Activated CD8-positive, alpha-beta T cell treated with anti-CD3 and anti-CD28 coated beads for 36 hours (primary cell): ENCODE measurements around the gene DOCK3. TPM values are rescaled to one million over a fixed set of nuclear protein-coding genes. Genes with fewer than 3 reads are reported as not detected.
"Not testable (repeated sequence)": the region's sequence is repeated elsewhere in the genome, so short reads cannot be mapped to it uniquely, and the experiment has no call there.

ENCODE experiments used
- ATAC-seq: fragments of 200-7000 bp; cut with Tn5 transposase; one replicate; pipeline ENCODE4 v1.10.0; 2021; ENCODE audit warnings: mild to moderate bottlenecking, moderate library complexity
- CTCF ChIA-PET: fragments of 350-600 bp; sonication (Branson Sonifier 250); formaldehyde crosslinking; loops from one replicate; lab custom pipeline; 2021; ENCODE audit warnings: antibody characterized with exemption; lab: Charles Lee
- POLR2A ChIA-PET: fragments of 350-600 bp; sonication (Branson Sonifier 250); formaldehyde crosslinking; loops from one replicate; lab custom pipeline; 2021; ENCODE audit warnings: antibody characterized with exemption; lab: Charles Lee
- DNase-seq: peaks from one replicate; pipeline ENCODE4 v3.0.0-alpha.2; 2020
- H3K27ac Mint-ChIP-seq: one replicate; pipeline ENCODE4 v1.8.0; 2021; ENCODE audit warnings: mild to moderate bottlenecking, mixed read lengths
- H3K27me3 Mint-ChIP-seq: one replicate; pipeline ENCODE4 v1.8.0; 2021; ENCODE audit warnings: mixed read lengths
- H3K36me3 Mint-ChIP-seq: one replicate; pipeline ENCODE4 v1.8.0; 2021; ENCODE audit warnings: low read depth, mixed read lengths
- H3K4me1 Mint-ChIP-seq: one replicate; pipeline ENCODE4 v1.8.0; 2021; ENCODE audit warnings: low read depth, mixed read lengths
- H3K4me3 Mint-ChIP-seq: one replicate; pipeline ENCODE4 v1.8.0; 2021; ENCODE audit warnings: mild to moderate bottlenecking, moderate library complexity, mixed read lengths
- H3K9me3 Mint-ChIP-seq: one replicate; pipeline ENCODE4 v1.8.0; 2021; ENCODE audit warnings: mixed read lengths
- CTCF ChIP-seq: fragments of 200-600 bp; IDR thresholded peaks from one replicate; pipeline ENCODE4 v1.8.0; 2022; ENCODE audit warnings: antibody characterized with exemption, mild to moderate bottlenecking
- intact Hi-C: fragments of 100-400 bp; cut with micrococcal nuclease; formaldehyde crosslinking; loops from one replicate; pipeline ENCODE4 v1.10.0; 2022
- total RNA-seq, 2 experiments: library from RNA; stranded (reverse); gene quantifications; one replicate each; pipeline ENCODE4 v1.2.3, GENCODE V29; 2021

Gene DOCK3
- total RNA-seq, 2 experiments from 2014 or later: 3.6 to 4.2 TPM

- Mint-ChIP-seq H3K36me3 (no peaks in the 10 kb centered on the region), H3K27me3 (no peaks in the 10 kb centered on the region), H3K4me1 (peaks cover 9% of the 10 kb centered on the region), H3K9me3 (no peaks in the 10 kb centered on the region), H3K27ac (no peak overlapping the region), H3K4me3 (no peak overlapping the region)
- intact Hi-C loops: no loop called here
- ChIA-PET POLR2A (no interaction called here), CTCF (no interaction called here)
- DNase-seq: no peak
- no peak for TF ChIP-seq CTCF
- no peak for ATAC-seq
Observed at GRCh38 chr3:50749822-50750221, 75.1 kb downstream of the DOCK3 start.

DNA sequence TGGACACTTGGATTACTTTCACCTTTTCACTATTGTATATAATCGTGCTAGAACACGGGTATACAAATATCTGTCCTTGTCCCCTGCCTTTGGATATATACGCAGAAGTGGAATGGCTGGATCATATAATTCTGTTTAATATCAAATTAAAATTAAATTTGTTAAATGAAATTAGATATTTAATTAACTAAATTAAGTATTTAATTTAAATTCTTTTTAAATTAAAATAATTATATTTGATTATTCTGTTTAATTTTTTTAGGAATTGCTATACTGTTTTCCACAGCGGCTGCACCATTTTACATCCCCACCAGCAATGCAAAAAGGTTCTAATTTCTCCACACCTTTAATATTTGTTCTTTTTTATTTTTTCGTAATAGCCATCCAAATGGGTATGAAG is 84.3 kb downstream of the DOCK3 start:
- Mint-ChIP-seq H3K4me3 (no peak overlapping the region), H3K4me1 (no peaks in the 10 kb centered on the region), H3K27ac (no peak overlapping the region), H3K36me3 (no peaks in the 10 kb centered on the region), H3K9me3 (no peaks in the 10 kb centered on the region), H3K27me3 (no peaks in the 10 kb centered on the region)
- no peak for TF ChIP-seq CTCF
- intact Hi-C loops: no loop called here
- ATAC-seq (no peak), DNase-seq (no peak)
- CTCF ChIA-PET: no interaction called here
- POLR2A ChIA-PET: interaction anchor here (0.7 kb wide), 1 partner anchor 25 kb away, joined by 3 read pairs; no protein-coding TSS in a partner anchor

- Mint-ChIP-seq H3K27ac (no peak overlapping the region), H3K36me3 (peaks cover 7% of the 10 kb centered on the region), H3K4me3 (no peak overlapping the region), H3K9me3 (peaks cover 4% of the 10 kb centered on the region), H3K27me3 (no peaks in the 10 kb centered on the region), H3K4me1 (no peaks in the 10 kb centered on the region)
- no peak for TF ChIP-seq CTCF
- CTCF ChIA-PET: no interaction called here
- DNase-seq (no peak), ATAC-seq (no peak)
- POLR2A ChIA-PET: no interaction called here
- intact Hi-C loops: no loop called here
Observed at GRCh38 chr3:50777680-50778079, 103.0 kb downstream of the DOCK3 start.

GRCh38 chr3:50781766-50782165 is 107.0 kb downstream of the DOCK3 start:
- H3K4me3 Mint-ChIP-seq, ATAC-seq, CTCF ChIA-PET, POLR2A ChIA-PET, DNase-seq, H3K27ac Mint-ChIP-seq, intact Hi-C loops, H3K4me1 Mint-ChIP-seq, H3K27me3 Mint-ChIP-seq: not testable (repeated sequence)
- Mint-ChIP-seq H3K36me3 (peaks cover 19% of the 10 kb centered on the region), H3K9me3 (peaks cover 14% of the 10 kb centered on the region)

DNA sequence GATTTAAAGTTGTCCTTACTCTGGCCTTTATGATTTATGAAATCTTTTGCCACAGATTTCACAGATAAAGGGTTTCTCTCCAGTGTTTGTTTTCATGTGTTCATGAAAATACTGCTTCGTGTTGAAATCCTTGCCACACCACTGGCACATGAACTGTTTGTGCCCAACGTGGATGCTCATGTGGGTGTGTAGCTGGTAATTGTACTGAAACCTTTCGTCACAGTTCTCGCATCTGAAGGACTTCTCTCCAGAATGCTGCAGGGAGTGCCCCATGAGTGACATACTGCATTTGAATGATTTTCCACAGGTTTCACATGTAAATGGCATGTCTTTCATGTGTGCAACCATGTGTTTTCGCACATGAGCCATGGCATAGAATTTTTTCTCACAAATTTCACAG is 111.9 kb downstream of the DOCK3 start:
- intact Hi-C loops: no loop called here

DNA sequence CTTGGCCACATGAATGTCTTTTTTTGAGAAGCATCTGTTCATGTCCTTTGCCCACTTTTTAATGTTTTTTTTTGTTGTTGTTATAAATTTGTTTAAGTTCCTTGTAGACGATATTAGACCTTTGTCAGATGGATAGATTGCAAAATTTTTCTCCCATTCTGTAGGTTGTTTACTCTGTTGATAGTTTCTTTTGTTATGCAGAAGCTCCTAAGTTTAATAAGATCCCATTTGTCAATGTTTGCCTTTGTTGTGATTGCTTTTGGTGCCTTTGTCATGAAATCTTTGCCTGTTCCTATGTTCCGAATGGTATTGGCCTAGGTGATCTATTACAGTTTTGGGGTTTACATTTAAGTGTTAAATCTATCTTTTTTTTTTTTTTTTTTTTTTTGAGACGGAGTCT is 116.2 kb downstream of the DOCK3 start:
- CTCF ChIA-PET, intact Hi-C loops, DNase-seq, ATAC-seq, H3K27me3 Mint-ChIP-seq, H3K9me3 Mint-ChIP-seq, POLR2A ChIA-PET, H3K4me3 Mint-ChIP-seq, H3K4me1 Mint-ChIP-seq, H3K27ac Mint-ChIP-seq, H3K36me3 Mint-ChIP-seq: not testable (repeated sequence)

More for the DNA sequence above, 111.9 kb downstream of the DOCK3 start:
- Mint-ChIP-seq H3K27me3 (no peaks in the 10 kb centered on the region), H3K27ac (no peak overlapping the region), H3K36me3 (peaks cover 18% of the 10 kb centered on the region), H3K4me3 (no peak overlapping the region), H3K4me1 (no peaks in the 10 kb centered on the region), H3K9me3 (peaks cover 14% of the 10 kb centered on the region)
- ChIA-PET CTCF (no interaction called here), POLR2A (no interaction called here)
- ATAC-seq (no peak), DNase-seq (no peak)
- TF ChIP-seq CTCF: no peak
